Transverse colon (tissue), 4 donors: ENCODE results near the gene STAT3. TPM values are rescaled to one million over a fixed set of nuclear protein-coding genes. Genes with fewer than 3 reads are reported as not detected.

Experiments
- DNase-seq: peaks from one replicate; pipeline ENCODE4 v3.0.0-alpha.2; 2019
- H3K27ac ChIP-seq, 4 donors: fragments of 200-600 bp; sonication (generic); 2 replicates each; pipeline ENCODE4 v1.5.1; 2016 to 2018; ENCODE audit warnings: inconsistent platforms in 4 of 4
- H3K27me3 ChIP-seq: fragments of 200-600 bp; sonication (generic); 2 replicates; pipeline ENCODE4 v1.5.1; 2017; ENCODE audit warnings: inconsistent platforms
- H3K36me3 ChIP-seq, 4 donors: fragments of 200-600 bp; sonication (generic); 2 replicates each; pipeline ENCODE4 v1.5.1; 2017 to 2019; ENCODE audit warnings: inconsistent platforms in 4 of 4
- H3K4me1 ChIP-seq, 4 donors: fragments of 200-600 bp; sonication (generic); 2 replicates each; pipeline ENCODE4 v1.5.1; 2017 to 2020; ENCODE audit warnings: inconsistent platforms in 4 of 4
- H3K4me3 ChIP-seq, 4 donors: fragments of 200-600 bp; sonication (generic); 1 replicate in 1 of 4; 2 replicates in 3 of 4; pipeline versions ENCODE4 v1.5.1 to v1.6.1; 2017 to 2019; ENCODE audit warnings: inconsistent platforms in 4 of 4
- H3K9me3 ChIP-seq, 2 donors: fragments of 200-600 bp; sonication (generic); 2 replicates each; pipeline ENCODE4 v1.5.1; 2017 to 2019; ENCODE audit warnings: inconsistent platforms in 2 of 2
- CTCF ChIP-seq, 5 experiments: fragments of 200-600 bp in 3 of 5; fragments of 450-650 bp in 2 of 5; sonication (generic) in 3 of 5; IDR thresholded peaks; 1 replicate in 2 of 5; 2 replicates in 3 of 5; pipeline ENCODE4 v1.5.1; 2016 to 2017; ENCODE audit warnings: antibody characterized with exemption in 5 of 5, inconsistent platforms in 3 of 5, mild to moderate bottlenecking in 2 of 5, moderate library complexity in 1 of 5
- EP300 ChIP-seq: sonication (generic); formaldehyde crosslinking; IDR thresholded peaks from one replicate; pipeline ENCODE4 v1.6.1; 2017; ENCODE audit warnings: antibody characterized with exemption, low read depth
- POLR2A ChIP-seq: fragments of 450-650 bp; IDR thresholded peaks from one replicate; pipeline ENCODE4 v1.6.1; 2016; ENCODE audit warnings: antibody characterized with exemption, mild to moderate bottlenecking, moderate library complexity
- POLR2AphosphoS5 ChIP-seq, 3 donors: sonication (generic); formaldehyde crosslinking; IDR thresholded peaks; one replicate each; pipeline ENCODE4 v1.6.1; 2016; ENCODE audit warnings: antibody characterized with exemption in 3 of 3
- WGBS, 2 donors: methylation state at CpG; one replicate each; pipeline ENCODE4 v1.1.5; 2018; ENCODE audit warnings: low coverage in 1 of 2; 5-methylcytosine and 5-hydroxymethylcytosine counted together
- in situ Hi-C, 4 donors: fragments of 200-750 bp; cut with MboI; loops; one replicate each; pipeline versions ENCODE4 v1.15.0 to v1.15.1; 2017; ENCODE audit warnings: low sequenced_read_pairs in 3 of 4, low pct_ligation_motif_present in 1 of 4, low pct_unique_long_range_greater_than_20kb in 1 of 4
- intact Hi-C: fragments of 100-400 bp; cut with DNase I; formaldehyde crosslinking; loops from one replicate; pipeline ENCODE4 v1.15.1; 2023; ENCODE audit warnings: low total_unique reads
- total RNA-seq, 4 donors: library from RNA; depleted of rRNA; stranded (reverse); fragments of >200 nt; gene quantifications; one replicate each; pipeline ENCODE4 v1.1.0, GENCODE V29; 2016

STAT3 gene
- total RNA-seq, 4 donors from 2014 or later, result 110 to 156 (median 130) TPM

GRCh38 chr17:42296012-42296411 is 92.2 kb downstream of the STAT3 start:
- no peak overlapping the region for H3K4me3 ChIP-seq
- peaks cover 0 to 17% (median 6%) of the 10 kb centered on the region in 4 donors for H3K36me3 ChIP-seq
- in situ Hi-C loops (no loop called here), intact Hi-C loops (no loop called here)
- no peaks in the 10 kb centered on the region for H3K4me1 ChIP-seq
- no peak for DNase-seq
- H3K9me3 ChIP-seq, result no peaks in the 10 kb centered on the region
- TF ChIP-seq CTCF (IDR thresholded peaks at IDR 0.05) (no peak), EP300 (no peak), POLR2AphosphoS5 (IDR thresholded peaks at IDR 0.05) (no peak), POLR2A (no peak)
- no peak overlapping the region for H3K27ac ChIP-seq
- no peaks in the 10 kb centered on the region for H3K27me3 ChIP-seq
- WGBS, 2 donors, result 86 to 98% methylated on average over 2 to 3 of the region's 3 CpGs

GRCh38 chr17:42294469-42295398 is 93.5 kb downstream of the STAT3 start:
- peaks cover 0 to 7% (median under 1%) of the 10 kb centered on the region in 4 donors for H3K4me1 ChIP-seq
- no peaks in the 10 kb centered on the region for H3K9me3 ChIP-seq
- no peak overlapping the region for H3K4me3 ChIP-seq
- in situ Hi-C loops (no loop called here), intact Hi-C loops (no loop called here)
- no peak for DNase-seq
- H3K27me3 ChIP-seq, result no peaks in the 10 kb centered on the region
- WGBS, 2 donors, result 83 to 88% methylated on average over 6 to 12 of the region's 12 CpGs
- TF ChIP-seq POLR2AphosphoS5 (IDR thresholded peaks at IDR 0.05), result no peak
- TF ChIP-seq EP300, result no peak
- TF ChIP-seq POLR2A, result no peak
- TF ChIP-seq CTCF (IDR thresholded peaks at IDR 0.05), result no peak
- H3K27ac ChIP-seq, result no peak overlapping the region
- peaks cover 0 to 15% (median 5%) of the 10 kb centered on the region in 4 donors for H3K36me3 ChIP-seq

GRCh38 chr17:42291129-42291528 is 97.1 kb downstream of the STAT3 start:
- in situ Hi-C loops, result no loop called here
- TF ChIP-seq POLR2AphosphoS5 (IDR thresholded peaks at IDR 0.05) (no peak), EP300 (no peak), POLR2A (no peak), CTCF (IDR thresholded peaks at IDR 0.05) (no peak)
- WGBS, 2 donors, result 90 to 100% methylated on average over 1 to 11 of the region's 11 CpGs
- peaks cover 0 to 15% (median 3%) of the 10 kb centered on the region in 4 donors for H3K36me3 ChIP-seq
- H3K27ac ChIP-seq, result no peak overlapping the region
- intact Hi-C loops, result no loop called here
- no peaks in the 10 kb centered on the region for H3K27me3 ChIP-seq
- H3K4me1 ChIP-seq, result peaks cover 7 to 37% (median 27%) of the 10 kb centered on the region in 4 donors
- H3K4me3 ChIP-seq, result no peak overlapping the region
- DNase-seq, result no peak
- no peaks in the 10 kb centered on the region for H3K9me3 ChIP-seq

- TF ChIP-seq POLR2AphosphoS5 (IDR thresholded peaks at IDR 0.05) (no peak), EP300 (no peak), POLR2A (no peak), CTCF (IDR thresholded peaks at IDR 0.05) (no peak)
- no peak for DNase-seq
- H3K36me3 ChIP-seq, result peaks cover 0 to 10% (median 3%) of the 10 kb centered on the region in 4 donors
- intact Hi-C loops, result no loop called here
- no peaks in the 10 kb centered on the region for H3K27me3 ChIP-seq
- H3K27ac ChIP-seq, result peak overlapping the region in 1 of 4 donors; percentile 89
- H3K4me3 ChIP-seq, result no peak overlapping the region
- WGBS, 2 donors, result 76 to 83% methylated on average over 3 to 5 of the region's 5 CpGs
- no peaks in the 10 kb centered on the region for H3K9me3 ChIP-seq
- in situ Hi-C loops, result no loop called here
- H3K4me1 ChIP-seq, result peaks cover 7 to 38% (median 27%) of the 10 kb centered on the region in 4 donors
These were observed 97.7 kb downstream of the STAT3 start for GRCh38 chr17:42290577-42290976.
